Dermis blood vessel endothelial cell (primary cell): Measurements from ENCODE around the gene PDZK1IP1. TPM values are rescaled to one million over a fixed set of nuclear protein-coding genes. Genes with fewer than 3 reads are reported as not detected.

Experiments
- total RNA-seq: library from RNA; depleted of rRNA; stranded (reverse); fragments of >200 nt; gene quantifications from 2 replicates; pipeline ENCODE4 v1.2.3, GENCODE V29; 2014

Gene PDZK1IP1
- total RNA-seq, 1 donor from 2014 or later: 1.0 TPM

Other genes starting within 250 kb of the PDZK1IP1 start
- not detected in 2 replicates for gene CYP4A11, start 248.6 kb downstream of the PDZK1IP1 start, total RNA-seq
- gene CYP4X1, start 166.4 kb downstream of the PDZK1IP1 start, total RNA-seq: 2.3 and 6.3 TPM in 2 replicates
- gene CYP4Z1, start 122.8 kb downstream of the PDZK1IP1 start, total RNA-seq: 0.17 TPM in 1 of 2 replicates, not detected in the other
- not detected in 2 replicates for gene CYP4A22, start 52.6 kb downstream of the PDZK1IP1 start, total RNA-seq
- gene TAL1, start 42.2 kb upstream of the PDZK1IP1 start, total RNA-seq: 61.1 and 84.5 TPM in 2 replicates
- 6.1 and 18.1 TPM in 2 replicates for gene STIL, start 124.1 kb upstream of the PDZK1IP1 start, total RNA-seq
- gene CMPK1, start 143.8 kb upstream of the PDZK1IP1 start, total RNA-seq: 112 and 130 TPM in 2 replicates
- not detected in 2 replicates for gene FOXE3, start 226.2 kb upstream of the PDZK1IP1 start, total RNA-seq
- gene FOXD2, start 248.0 kb upstream of the PDZK1IP1 start, total RNA-seq: under 0.01 and 0.09 TPM in 2 replicates